Measurements from ENCODE around the gene POR. TPM values are rescaled to one million over a fixed set of nuclear protein-coding genes. Genes with fewer than 3 reads are reported as not detected.
A peak's percentile ranks its signal among the peaks of the same experiment; 100 is the strongest.

The POR gene
- polyA plus RNA-seq, 1 of the 3 experiments (the other 2 are of a cell fraction) = 68.7 TPM

DNA sequence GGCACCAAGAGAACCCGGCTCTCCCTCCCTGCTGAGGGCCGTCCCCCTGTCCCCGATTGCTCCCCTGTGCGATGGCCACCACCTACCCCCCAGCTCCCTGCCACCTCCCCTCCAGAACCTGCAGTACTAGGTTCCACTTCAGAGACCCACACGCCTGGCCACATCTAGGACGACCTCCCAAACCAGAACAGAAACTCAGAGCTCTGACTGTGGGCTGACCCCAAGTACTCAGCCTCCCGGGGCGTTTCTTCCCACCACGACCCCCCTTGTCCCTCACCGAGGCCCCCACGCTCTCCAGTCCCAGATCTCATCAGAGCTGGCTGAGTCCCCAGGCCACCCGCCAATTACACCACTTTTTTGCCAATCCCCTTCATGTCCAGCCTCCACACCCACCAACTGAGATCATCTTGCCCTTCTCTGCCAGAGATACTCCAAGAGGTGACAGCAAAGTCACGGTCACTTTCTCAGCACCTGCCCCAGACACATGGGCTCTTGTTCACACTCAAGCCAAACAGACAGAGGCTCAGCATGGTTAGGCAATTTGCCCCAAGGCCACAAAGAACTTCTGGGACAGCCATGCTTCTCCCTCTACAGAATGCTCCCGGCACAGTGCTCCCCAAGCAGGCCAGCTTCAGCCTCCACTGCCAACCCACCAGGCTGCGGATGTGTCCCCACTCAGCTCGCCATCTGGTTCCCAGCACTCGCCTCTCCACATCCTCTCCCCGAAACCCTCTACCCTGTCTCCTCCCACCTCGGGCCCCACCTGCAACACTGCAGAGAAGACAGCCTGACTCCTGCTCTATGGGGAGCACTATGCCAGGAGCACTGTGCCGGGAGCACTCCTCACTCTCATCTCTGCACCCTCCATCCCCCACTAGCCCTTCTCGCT, 74.8 kb downstream of the POR start:
- Histone ChIP-seq H3K4me1 (ENCODE audit: control insufficient read depth in 1 of 2, insufficient read depth in 2 of 2, low read depth in 1 of 2, low read length in 1 of 2) (peaks cover 6 to 22% of the 10 kb centered on the region in 2 experiments; a peak in 2 of 4 replicates), H3K79me2 (ENCODE audit: insufficient read depth) (0 out of 2 replicates have a peak, but pooled peaks cover 5% of the 10 kb centered on the region), H3K27ac (ENCODE audit: low read depth in 2 of 2, low read length in 1 of 2) (no peak overlapping the region; a peak in 1 of 4 replicates), H3K36me3 (replicated peaks in 1 of 2; ENCODE audit: control insufficient read depth in 1 of 2, insufficient read depth in 2 of 2, low read length in 1 of 2) (peaks cover 6 to 32% of the 10 kb centered on the region in 2 experiments), H3K4me2 (no peak overlapping the region), H3K9me2 (no peaks in the 10 kb centered on the region), H3K27me3 (ENCODE audit: insufficient read depth) (no peaks in the 10 kb centered on the region), H4K20me1 (ENCODE audit: insufficient read depth) (no peaks in the 10 kb centered on the region), H3K4me3 (ENCODE audit: low read depth in 2 of 2, low read length in 1 of 2) (no peak overlapping the region), H3F3A (replicated peaks; ENCODE audit: insufficient read depth) (peaks cover 6% of the 10 kb centered on the region), H3K9me3 (no peaks in the 10 kb centered on the region), H3K9ac (no peak overlapping the region), H2AFZ (ENCODE audit: low read depth) (no peak overlapping the region)
- peak; percentile 68 for DNase-seq
- POLR2A ChIA-PET = no interaction called here
- CTCF ChIA-PET = interaction anchor here (1.1 to 9.4 kb wide), 4 partner anchors 10 to 213 kb away, joined by 3 to 56 read pairs (median 6); no protein-coding TSS in a partner anchor
- TF ChIP-seq, protein P1, sequence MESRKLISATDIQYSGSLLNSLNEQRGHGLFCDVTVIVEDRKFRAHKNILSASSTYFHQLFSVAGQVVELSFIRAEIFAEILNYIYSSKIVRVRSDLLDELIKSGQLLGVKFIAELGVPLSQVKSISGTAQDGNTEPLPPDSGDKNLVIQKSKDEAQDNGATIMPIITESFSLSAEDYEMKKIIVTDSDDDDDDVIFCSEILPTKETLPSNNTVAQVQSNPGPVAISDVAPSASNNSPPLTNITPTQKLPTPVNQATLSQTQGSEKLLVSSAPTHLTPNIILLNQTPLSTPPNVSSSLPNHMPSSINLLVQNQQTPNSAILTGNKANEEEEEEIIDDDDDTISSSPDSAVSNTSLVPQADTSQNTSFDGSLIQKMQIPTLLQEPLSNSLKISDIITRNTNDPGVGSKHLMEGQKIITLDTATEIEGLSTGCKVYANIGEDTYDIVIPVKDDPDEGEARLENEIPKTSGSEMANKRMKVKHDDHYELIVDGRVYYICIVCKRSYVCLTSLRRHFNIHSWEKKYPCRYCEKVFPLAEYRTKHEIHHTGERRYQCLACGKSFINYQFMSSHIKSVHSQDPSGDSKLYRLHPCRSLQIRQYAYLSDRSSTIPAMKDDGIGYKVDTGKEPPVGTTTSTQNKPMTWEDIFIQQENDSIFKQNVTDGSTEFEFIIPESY (IDR thresholded peaks at IDR 0.05; ENCODE audit: borderline replicate concordance, low read depth) = no peak
- TF ChIP-seq EZH2phosphoT487 (IDR thresholded peaks at IDR 0.05; ENCODE audit: borderline replicate concordance, low read depth) (no peak), YY1 (IDR thresholded peaks at IDR 0.05; ENCODE audit: low read depth) (no peak), SIN3A (IDR thresholded peaks at IDR 0.05; ENCODE audit: borderline replicate concordance, low read depth, low read length) (no peak), POLR2AphosphoS5 (IDR thresholded peaks at IDR 0.05; ENCODE audit: low read depth, low read length) (no peak), GABPA (IDR thresholded peaks at IDR 0.05; ENCODE audit: low read depth) (no peak), MEF2A (IDR thresholded peaks at IDR 0.05; ENCODE audit: borderline replicate concordance, low read depth) (no peak), RXRA (IDR thresholded peaks at IDR 0.05; ENCODE audit: borderline replicate concordance, low read depth) (no peak), RCOR1 (IDR thresholded peaks at IDR 0.05; ENCODE audit: low read length) (no peak), FOSL2 (IDR thresholded peaks at IDR 0.05; ENCODE audit: borderline replicate concordance, low read depth) (no peak)
- TF ChIP-seq, protein P2, sequence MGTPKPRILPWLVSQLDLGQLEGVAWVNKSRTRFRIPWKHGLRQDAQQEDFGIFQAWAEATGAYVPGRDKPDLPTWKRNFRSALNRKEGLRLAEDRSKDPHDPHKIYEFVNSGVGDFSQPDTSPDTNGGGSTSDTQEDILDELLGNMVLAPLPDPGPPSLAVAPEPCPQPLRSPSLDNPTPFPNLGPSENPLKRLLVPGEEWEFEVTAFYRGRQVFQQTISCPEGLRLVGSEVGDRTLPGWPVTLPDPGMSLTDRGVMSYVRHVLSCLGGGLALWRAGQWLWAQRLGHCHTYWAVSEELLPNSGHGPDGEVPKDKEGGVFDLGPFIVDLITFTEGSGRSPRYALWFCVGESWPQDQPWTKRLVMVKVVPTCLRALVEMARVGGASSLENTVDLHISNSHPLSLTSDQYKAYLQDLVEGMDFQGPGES (IDR thresholded peaks at IDR 0.05; ENCODE audit: low read depth, low read length) = no peak
- TF ChIP-seq, protein P3, sequence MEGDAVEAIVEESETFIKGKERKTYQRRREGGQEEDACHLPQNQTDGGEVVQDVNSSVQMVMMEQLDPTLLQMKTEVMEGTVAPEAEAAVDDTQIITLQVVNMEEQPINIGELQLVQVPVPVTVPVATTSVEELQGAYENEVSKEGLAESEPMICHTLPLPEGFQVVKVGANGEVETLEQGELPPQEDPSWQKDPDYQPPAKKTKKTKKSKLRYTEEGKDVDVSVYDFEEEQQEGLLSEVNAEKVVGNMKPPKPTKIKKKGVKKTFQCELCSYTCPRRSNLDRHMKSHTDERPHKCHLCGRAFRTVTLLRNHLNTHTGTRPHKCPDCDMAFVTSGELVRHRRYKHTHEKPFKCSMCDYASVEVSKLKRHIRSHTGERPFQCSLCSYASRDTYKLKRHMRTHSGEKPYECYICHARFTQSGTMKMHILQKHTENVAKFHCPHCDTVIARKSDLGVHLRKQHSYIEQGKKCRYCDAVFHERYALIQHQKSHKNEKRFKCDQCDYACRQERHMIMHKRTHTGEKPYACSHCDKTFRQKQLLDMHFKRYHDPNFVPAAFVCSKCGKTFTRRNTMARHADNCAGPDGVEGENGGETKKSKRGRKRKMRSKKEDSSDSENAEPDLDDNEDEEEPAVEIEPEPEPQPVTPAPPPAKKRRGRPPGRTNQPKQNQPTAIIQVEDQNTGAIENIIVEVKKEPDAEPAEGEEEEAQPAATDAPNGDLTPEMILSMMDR (IDR thresholded peaks at IDR 0.05) = no peak
- TF ChIP-seq, protein P4, sequence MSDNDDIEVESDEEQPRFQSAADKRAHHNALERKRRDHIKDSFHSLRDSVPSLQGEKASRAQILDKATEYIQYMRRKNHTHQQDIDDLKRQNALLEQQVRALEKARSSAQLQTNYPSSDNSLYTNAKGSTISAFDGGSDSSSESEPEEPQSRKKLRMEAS (IDR thresholded peaks at IDR 0.05; ENCODE audit: low read depth) = no peak
- TF ChIP-seq, protein P5, sequence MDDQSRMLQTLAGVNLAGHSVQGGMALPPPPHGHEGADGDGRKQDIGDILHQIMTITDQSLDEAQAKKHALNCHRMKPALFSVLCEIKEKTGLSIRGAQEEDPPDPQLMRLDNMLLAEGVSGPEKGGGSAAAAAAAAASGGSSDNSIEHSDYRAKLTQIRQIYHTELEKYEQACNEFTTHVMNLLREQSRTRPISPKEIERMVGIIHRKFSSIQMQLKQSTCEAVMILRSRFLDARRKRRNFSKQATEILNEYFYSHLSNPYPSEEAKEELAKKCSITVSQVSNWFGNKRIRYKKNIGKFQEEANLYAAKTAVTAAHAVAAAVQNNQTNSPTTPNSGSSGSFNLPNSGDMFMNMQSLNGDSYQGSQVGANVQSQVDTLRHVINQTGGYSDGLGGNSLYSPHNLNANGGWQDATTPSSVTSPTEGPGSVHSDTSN (IDR thresholded peaks at IDR 0.05) = no peak
- TF ChIP-seq, protein P6, sequence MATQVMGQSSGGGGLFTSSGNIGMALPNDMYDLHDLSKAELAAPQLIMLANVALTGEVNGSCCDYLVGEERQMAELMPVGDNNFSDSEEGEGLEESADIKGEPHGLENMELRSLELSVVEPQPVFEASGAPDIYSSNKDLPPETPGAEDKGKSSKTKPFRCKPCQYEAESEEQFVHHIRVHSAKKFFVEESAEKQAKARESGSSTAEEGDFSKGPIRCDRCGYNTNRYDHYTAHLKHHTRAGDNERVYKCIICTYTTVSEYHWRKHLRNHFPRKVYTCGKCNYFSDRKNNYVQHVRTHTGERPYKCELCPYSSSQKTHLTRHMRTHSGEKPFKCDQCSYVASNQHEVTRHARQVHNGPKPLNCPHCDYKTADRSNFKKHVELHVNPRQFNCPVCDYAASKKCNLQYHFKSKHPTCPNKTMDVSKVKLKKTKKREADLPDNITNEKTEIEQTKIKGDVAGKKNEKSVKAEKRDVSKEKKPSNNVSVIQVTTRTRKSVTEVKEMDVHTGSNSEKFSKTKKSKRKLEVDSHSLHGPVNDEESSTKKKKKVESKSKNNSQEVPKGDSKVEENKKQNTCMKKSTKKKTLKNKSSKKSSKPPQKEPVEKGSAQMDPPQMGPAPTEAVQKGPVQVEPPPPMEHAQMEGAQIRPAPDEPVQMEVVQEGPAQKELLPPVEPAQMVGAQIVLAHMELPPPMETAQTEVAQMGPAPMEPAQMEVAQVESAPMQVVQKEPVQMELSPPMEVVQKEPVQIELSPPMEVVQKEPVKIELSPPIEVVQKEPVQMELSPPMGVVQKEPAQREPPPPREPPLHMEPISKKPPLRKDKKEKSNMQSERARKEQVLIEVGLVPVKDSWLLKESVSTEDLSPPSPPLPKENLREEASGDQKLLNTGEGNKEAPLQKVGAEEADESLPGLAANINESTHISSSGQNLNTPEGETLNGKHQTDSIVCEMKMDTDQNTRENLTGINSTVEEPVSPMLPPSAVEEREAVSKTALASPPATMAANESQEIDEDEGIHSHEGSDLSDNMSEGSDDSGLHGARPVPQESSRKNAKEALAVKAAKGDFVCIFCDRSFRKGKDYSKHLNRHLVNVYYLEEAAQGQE (IDR thresholded peaks at IDR 0.05; ENCODE audit: low read depth, low read length) = no peak
- TF ChIP-seq, protein P7, sequence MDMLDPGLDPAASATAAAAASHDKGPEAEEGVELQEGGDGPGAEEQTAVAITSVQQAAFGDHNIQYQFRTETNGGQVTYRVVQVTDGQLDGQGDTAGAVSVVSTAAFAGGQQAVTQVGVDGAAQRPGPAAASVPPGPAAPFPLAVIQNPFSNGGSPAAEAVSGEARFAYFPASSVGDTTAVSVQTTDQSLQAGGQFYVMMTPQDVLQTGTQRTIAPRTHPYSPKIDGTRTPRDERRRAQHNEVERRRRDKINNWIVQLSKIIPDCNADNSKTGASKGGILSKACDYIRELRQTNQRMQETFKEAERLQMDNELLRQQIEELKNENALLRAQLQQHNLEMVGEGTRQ (IDR thresholded peaks at IDR 0.05; ENCODE audit: borderline replicate concordance, low read depth, low read length) = no peak
- TF ChIP-seq, protein P8, sequence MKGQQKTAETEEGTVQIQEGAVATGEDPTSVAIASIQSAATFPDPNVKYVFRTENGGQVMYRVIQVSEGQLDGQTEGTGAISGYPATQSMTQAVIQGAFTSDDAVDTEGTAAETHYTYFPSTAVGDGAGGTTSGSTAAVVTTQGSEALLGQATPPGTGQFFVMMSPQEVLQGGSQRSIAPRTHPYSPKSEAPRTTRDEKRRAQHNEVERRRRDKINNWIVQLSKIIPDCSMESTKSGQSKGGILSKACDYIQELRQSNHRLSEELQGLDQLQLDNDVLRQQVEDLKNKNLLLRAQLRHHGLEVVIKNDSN (IDR thresholded peaks at IDR 0.05; ENCODE audit: borderline replicate concordance, low read depth) = no peak
- WGBS (ENCODE audit: low lambda C conversion rate) = 75% methylated on average over 19 of the region's 21 CpGs
